GM23248 (cell line): ENCODE data around the gene NTSR2. TPM values are rescaled to one million over a fixed set of nuclear protein-coding genes. Genes with fewer than 3 reads are reported as not detected.

ENCODE experiments used
- DNase-seq: peaks from one replicate; pipeline ENCODE4 v3.0.0-alpha.2; 2015
- H2AFZ ChIP-seq: fragments of 200-600 bp; sonication (generic); 2 replicates; pipeline ENCODE4 v1.6.1; 2016; ENCODE audit warnings: antibody characterized with exemption
- H3F3A ChIP-seq: fragments of 200-600 bp; sonication (generic); 2 replicates; pipeline ENCODE4 v1.6.1; 2016; ENCODE audit warnings: mild to moderate bottlenecking, antibody characterized with exemption, mixed run types; ENCODE audit not compliant: insufficient read depth
- H3K27ac ChIP-seq: fragments of 200-600 bp; sonication (generic); 2 replicates; pipeline ENCODE4 v1.5.1; 2016; ENCODE audit warnings: mild to moderate bottlenecking
- H3K27me3 ChIP-seq: fragments of 200-600 bp; sonication (generic); replicated peaks from 2 replicates; pipeline ENCODE4 v1.6.1; 2016; ENCODE audit warnings: mild to moderate bottlenecking; ENCODE audit not compliant: insufficient read depth
- H3K36me3 ChIP-seq: fragments of 200-600 bp; sonication (generic); 2 replicates; pipeline ENCODE4 v1.6.1; 2016; ENCODE audit warnings: low read depth, mild to moderate bottlenecking
- H3K4me1 ChIP-seq: fragments of 200-600 bp; sonication (generic); 2 replicates; pipeline ENCODE4 v1.6.1; 2016; ENCODE audit warnings: mild to moderate bottlenecking; ENCODE audit not compliant: insufficient read depth
- H3K4me2 ChIP-seq: fragments of 200-600 bp; sonication (generic); one replicate; pipeline ENCODE4 v1.6.1; 2016; ENCODE audit warnings: mild to moderate bottlenecking; ENCODE audit not compliant: unreplicated experiment
- H3K4me3 ChIP-seq: fragments of 200-600 bp; sonication (generic); 2 replicates; pipeline ENCODE4 v1.5.1; 2016; ENCODE audit warnings: mild to moderate bottlenecking
- H3K79me2 ChIP-seq: fragments of 200-600 bp; sonication (generic); 2 replicates; pipeline ENCODE4 v1.6.1; 2016; ENCODE audit warnings: mild to moderate bottlenecking; ENCODE audit not compliant: insufficient read depth
- H3K9ac ChIP-seq: fragments of 200-600 bp; sonication (generic); 2 replicates; pipeline ENCODE4 v1.6.1; 2016; ENCODE audit warnings: mild to moderate bottlenecking
- H3K9me2 ChIP-seq: fragments of 200-600 bp; sonication (generic); 2 replicates; pipeline ENCODE4 v1.6.1; 2016; ENCODE audit warnings: mixed run types, mild to moderate bottlenecking, moderate library complexity; ENCODE audit not compliant: insufficient read depth
- H3K9me3 ChIP-seq: fragments of 200-600 bp; sonication (generic); one replicate; pipeline ENCODE4 v1.6.1; 2017; ENCODE audit warnings: low read depth
- H4K20me1 ChIP-seq: fragments of 200-600 bp; sonication (generic); 2 replicates; pipeline ENCODE4 v1.6.0; 2016; ENCODE audit not compliant: insufficient read depth
- EZH2 ChIP-seq: fragments of 200-600 bp; sonication (generic); IDR thresholded peaks from 2 replicates; pipeline ENCODE4 v1.6.1; 2018; ENCODE audit warnings: antibody characterized with exemption, mild to moderate bottlenecking; ENCODE audit not compliant: insufficient read depth, poor library complexity, severe bottlenecking
- EZH2phosphoT487 ChIP-seq: fragments of 200-600 bp; sonication (generic); IDR thresholded peaks from 2 replicates; pipeline ENCODE4 v1.6.1; 2018; ENCODE audit warnings: antibody characterized with exemption, moderate library complexity, mild to moderate bottlenecking, low read depth; ENCODE audit not compliant: insufficient read depth
- WGBS, 2 experiments: methylation state at CpG; one replicate each; pipeline ENCODE4 v1.1.6; 2015 to 2017; ENCODE audit warnings: low lambda C conversion rate in 2 of 2, low coverage in 1 of 2; ENCODE audit errors: missing lambda C conversion rate in 2 of 2; 5-methylcytosine and 5-hydroxymethylcytosine counted together
- in situ Hi-C: fragments of 300-500 bp; cut with MboI; formaldehyde crosslinking; loops from 2 replicates; pipeline ENCODE4 v1.15.0; 2020
- polyA plus RNA-seq: library from polyadenylated mRNA; unstranded; fragments of >200 nt; fragmentation: Nextera tagmentation; extraction: Ambion mirVana; gene quantifications from 2 replicates; pipeline ENCODE4 v1.2.1, GENCODE V29; 2016
- total RNA-seq: library from RNA; depleted of rRNA; stranded (reverse); fragments of >200 nt; shearing (Covaris generic); gene quantifications from 2 replicates; pipeline ENCODE4 v1.2.3, GENCODE V29; 2014

NTSR2 gene
- total and polyA plus RNA-seq, 2 experiments from 2014 or later: not detected

DNA sequence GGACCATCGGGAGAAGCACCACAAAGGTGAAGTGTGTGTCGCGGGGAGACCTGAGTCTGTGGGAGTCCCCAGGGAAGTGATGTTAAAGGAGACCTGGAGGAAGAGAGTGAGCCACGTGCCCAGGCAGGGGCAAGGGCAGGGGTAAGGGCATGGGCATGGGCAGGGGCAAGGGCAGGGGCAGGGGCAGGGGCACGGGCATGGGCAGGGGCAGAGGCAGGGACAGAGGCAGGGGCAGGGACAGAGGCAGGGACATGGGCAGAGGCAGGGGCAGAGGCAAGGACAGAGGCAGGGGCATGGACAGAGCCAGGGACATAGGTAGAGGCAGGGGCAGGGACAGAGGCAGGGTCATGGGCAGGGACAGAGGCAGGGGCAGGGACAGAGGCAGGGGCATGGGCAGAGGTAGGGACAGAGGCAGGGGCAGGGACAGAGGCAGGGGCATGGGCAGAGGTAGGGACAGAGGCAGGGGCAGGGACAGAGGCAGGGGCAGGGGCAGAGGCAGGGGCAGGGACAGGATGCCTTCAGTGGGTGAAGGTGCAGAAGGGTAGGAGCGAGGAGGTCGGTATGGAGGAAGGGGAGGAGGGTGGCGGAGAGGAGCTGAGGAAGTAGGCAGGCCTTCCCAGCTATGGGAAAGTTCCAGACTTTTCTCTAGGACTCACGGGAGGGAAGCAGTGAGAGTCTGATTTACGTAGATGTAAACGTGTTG is 33.3 kb downstream of the NTSR2 start:
- Histone ChIP-seq H3F3A (no peaks in the 10 kb centered on the region), H3K4me1 (no peaks in the 10 kb centered on the region), H3K79me2 (no peaks in the 10 kb centered on the region), H3K9me2 (no peaks in the 10 kb centered on the region), H3K27me3 (0 out of 2 replicates have a peak, but pooled peaks cover 9% of the 10 kb centered on the region), H4K20me1 (no peaks in the 10 kb centered on the region), H3K36me3 (no peaks in the 10 kb centered on the region), H3K9ac (no peak overlapping the region), H3K4me2 (no peak overlapping the region), H2AFZ (no peak overlapping the region), H3K4me3 (no peak overlapping the region), H3K9me3 (no peaks in the 10 kb centered on the region), H3K27ac (no peak overlapping the region)
- no peak for DNase-seq
- in situ Hi-C loops: no loop called here
- TF ChIP-seq EZH2phosphoT487: no peak
- WGBS, 2 experiments: 54 to 61% methylated on average over 10 to 11 of the region's 11 CpGs

DNA sequence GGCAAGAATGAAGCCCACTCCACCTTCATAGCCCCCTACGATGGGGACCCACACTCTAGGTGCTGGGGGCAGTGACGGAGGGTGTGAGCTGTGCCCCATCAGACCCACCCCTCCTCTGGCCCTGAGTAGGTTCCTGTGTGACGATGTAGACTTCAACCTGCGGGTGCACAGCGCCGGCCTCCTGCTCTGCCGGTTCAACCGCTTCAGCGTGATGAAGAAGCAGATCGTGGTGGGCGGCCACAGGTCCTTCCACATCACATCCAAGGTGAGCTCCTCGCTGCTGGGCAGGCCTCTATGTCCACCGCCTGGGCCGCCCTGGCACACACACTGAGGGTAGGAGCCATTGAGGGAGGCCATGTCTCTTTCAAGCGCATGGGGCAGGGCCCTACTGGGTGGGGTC is 34.9 kb downstream of the NTSR2 start:
- H3K4me1 ChIP-seq: no peaks in the 10 kb centered on the region
- 78% methylated on average over 15 of the region's 15 CpGs for whole genome bisulfite sequencing, 2 experiments
- H3K4me2 ChIP-seq: no peak overlapping the region
- H3K9me3 ChIP-seq: no peaks in the 10 kb centered on the region
- H4K20me1 ChIP-seq: no peaks in the 10 kb centered on the region
- H2AFZ ChIP-seq: no peak overlapping the region
- no peaks in the 10 kb centered on the region for H3K36me3 ChIP-seq
- in situ Hi-C loops: no loop called here
- no peak for TF ChIP-seq EZH2phosphoT487
- no peak for TF ChIP-seq EZH2
- H3K9ac ChIP-seq: no peak overlapping the region
- no peak for DNase-seq
- H3K27ac ChIP-seq: no peak overlapping the region
- no peaks in the 10 kb centered on the region for H3K27me3 ChIP-seq
- no peaks in the 10 kb centered on the region for H3F3A ChIP-seq
- H3K9me2 ChIP-seq: no peaks in the 10 kb centered on the region
- H3K4me3 ChIP-seq: no peak overlapping the region
- no peaks in the 10 kb centered on the region for H3K79me2 ChIP-seq

DNA sequence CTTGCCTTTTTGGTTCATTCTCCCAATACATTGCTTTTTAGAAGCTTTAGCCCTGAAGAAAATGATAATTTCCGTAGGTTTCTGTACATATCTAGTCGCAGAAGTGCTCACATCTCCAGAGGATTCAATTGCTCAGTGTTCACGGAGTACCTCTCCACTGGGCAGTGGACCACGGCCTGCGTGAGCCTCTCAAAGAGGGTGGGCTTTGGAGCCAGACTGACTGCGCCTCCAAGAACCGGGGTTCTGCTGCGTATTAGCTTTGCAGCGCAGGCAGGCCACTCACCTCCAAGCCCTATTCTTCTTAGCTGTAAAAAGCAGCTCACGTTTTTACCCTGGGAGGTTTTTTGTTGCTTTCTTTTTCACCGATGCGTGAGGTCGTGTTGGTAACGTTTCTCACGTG is 35.4 kb downstream of the NTSR2 start:
- Histone ChIP-seq H3K9ac (no peak overlapping the region), H3K4me3 (no peak overlapping the region), H3K4me1 (no peaks in the 10 kb centered on the region), H3K36me3 (no peaks in the 10 kb centered on the region), H3K9me2 (no peaks in the 10 kb centered on the region), H3K27ac (no peak overlapping the region), H3K4me2 (no peak overlapping the region), H3K9me3 (no peaks in the 10 kb centered on the region), H4K20me1 (no peaks in the 10 kb centered on the region), H3F3A (no peaks in the 10 kb centered on the region), H3K79me2 (no peaks in the 10 kb centered on the region), H3K27me3 (no peaks in the 10 kb centered on the region), H2AFZ (no peak overlapping the region)
- TF ChIP-seq EZH2 (no peak), EZH2phosphoT487 (no peak)
- no peak for DNase-seq
- in situ Hi-C loops: no loop called here
- 66 to 76% methylated on average over 15 of the region's 15 CpGs for WGBS, 2 experiments

DNA sequence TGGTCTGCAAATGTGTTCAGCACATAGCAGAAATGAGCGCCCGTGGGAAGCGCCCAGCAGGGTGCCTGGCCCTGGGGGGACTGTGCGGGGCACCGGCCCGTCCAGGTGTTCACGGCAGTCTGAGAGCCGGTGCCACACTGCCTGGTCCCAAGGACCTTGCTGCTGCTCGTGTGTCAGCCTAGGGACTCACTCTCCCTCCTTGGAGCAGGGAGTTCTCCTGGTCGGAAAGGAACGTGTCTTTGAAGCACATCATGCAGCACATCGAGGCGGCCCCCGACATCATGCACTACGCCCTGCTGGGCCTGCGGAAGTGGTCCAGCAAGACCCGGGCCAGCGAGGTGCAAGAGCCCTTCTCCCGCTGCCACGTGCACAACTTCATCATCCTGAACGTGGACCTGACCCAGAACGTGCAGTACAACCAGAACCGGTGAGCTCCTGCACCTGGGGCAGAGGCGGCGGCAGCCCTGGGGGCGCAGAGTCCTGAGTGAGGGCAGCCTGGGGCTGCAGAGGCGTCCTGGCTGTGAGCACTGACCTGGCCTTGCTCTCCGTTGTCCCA is 36.0 kb downstream of the NTSR2 start:
- Histone ChIP-seq H3F3A (no peaks in the 10 kb centered on the region), H3K27ac (no peak overlapping the region), H3K36me3 (no peaks in the 10 kb centered on the region), H3K4me1 (no peaks in the 10 kb centered on the region), H3K4me3 (no peak overlapping the region), H3K27me3 (no peaks in the 10 kb centered on the region), H3K9ac (no peak overlapping the region), H2AFZ (no peak overlapping the region), H3K9me2 (no peaks in the 10 kb centered on the region), H3K9me3 (no peaks in the 10 kb centered on the region), H3K4me2 (no peak overlapping the region), H3K79me2 (no peaks in the 10 kb centered on the region), H4K20me1 (no peaks in the 10 kb centered on the region)
- WGBS, 2 experiments: 73% methylated on average over 28 of the region's 28 CpGs
- no peak for TF ChIP-seq EZH2phosphoT487
- no peak for TF ChIP-seq EZH2
- no peak for DNase-seq
- in situ Hi-C loops: no loop called here

DNA sequence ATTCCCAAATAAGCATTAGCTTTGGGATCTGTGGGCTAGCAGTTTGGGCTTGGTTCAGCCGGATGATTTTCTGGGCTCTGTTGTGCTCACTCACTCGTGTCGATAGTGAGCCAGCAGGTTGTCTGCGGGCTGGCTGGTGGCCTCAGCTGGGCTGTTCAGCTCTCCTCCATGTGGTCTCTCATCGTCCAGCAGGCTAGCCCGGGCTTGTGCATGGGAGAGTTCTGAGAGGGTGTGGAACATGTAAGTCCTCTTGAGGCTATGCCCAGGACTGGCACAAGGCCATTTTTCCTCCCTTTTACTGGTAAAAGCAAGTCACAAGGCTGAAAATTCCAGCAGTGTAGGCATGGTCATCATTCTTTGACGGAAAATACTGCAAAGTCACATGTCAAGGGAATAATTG is 38.5 kb downstream of the NTSR2 start:
- Histone ChIP-seq H3K9me3 (no peaks in the 10 kb centered on the region), H3F3A (no peaks in the 10 kb centered on the region), H2AFZ (no peak overlapping the region), H3K9me2 (no peaks in the 10 kb centered on the region), H3K79me2 (no peaks in the 10 kb centered on the region), H3K27me3 (no peaks in the 10 kb centered on the region), H3K9ac (no peak overlapping the region), H4K20me1 (no peaks in the 10 kb centered on the region), H3K27ac (no peak overlapping the region), H3K4me2 (no peak overlapping the region), H3K4me3 (no peak overlapping the region), H3K4me1 (no peaks in the 10 kb centered on the region), H3K36me3 (no peaks in the 10 kb centered on the region)
- in situ Hi-C loops: no loop called here
- TF ChIP-seq EZH2phosphoT487 (no peak), EZH2 (no peak)
- DNase-seq: peak; percentile 7
- WGBS, 2 experiments: 45 to 56% methylated on average over 7 of the region's 7 CpGs
